Inflammatory macrophage (primary cell): ENCODE data around the gene CCDC24.

Experiments used
- DNase-seq, 2 donors: peaks; one replicate each; pipeline ENCODE4 v3.0.0-alpha.2; 2020 to 2022

CCDC24 gene

GRCh38 chr1:43999455-43999854 lies 8.1 kb downstream of the CCDC24 start:
- DNase-seq = no peak

- DNase-seq = no peak
Measured at GRCh38 chr1:44000122-44000665, 8.8 kb downstream of the CCDC24 start.

GRCh38 chr1:44002165-44002564 lies 10.8 kb downstream of the CCDC24 start:
- DNase-seq = no peak

- no peak for DNase-seq
Measured at GRCh38 chr1:44002606-44003157, 11.3 kb downstream of the CCDC24 start.

GRCh38 chr1:44008259-44008658 lies 16.9 kb downstream of the CCDC24 start:
- no peak for DNase-seq

- no peak for DNase-seq
Measured at GRCh38 chr1:44010935-44011471, 19.6 kb downstream of the CCDC24 start.

- DNase-seq = no peak
Measured at GRCh38 chr1:44012404-44012803, 21.0 kb downstream of the CCDC24 start.

- DNase-seq = no peak
Measured at GRCh38 chr1:44012941-44013609, 21.7 kb downstream of the CCDC24 start.

- DNase-seq = no peak
Measured at GRCh38 chr1:44013949-44014348, 22.6 kb downstream of the CCDC24 start.

- no peak for DNase-seq
Measured at GRCh38 chr1:44014365-44015104, 23.1 kb downstream of the CCDC24 start.

GRCh38 chr1:44015206-44015605 lies 23.8 kb downstream of the CCDC24 start:
- DNase-seq = no peak

GRCh38 chr1:44016041-44016889 lies 24.9 kb downstream of the CCDC24 start:
- DNase-seq = no peak

- DNase-seq = no peak
Measured at GRCh38 chr1:44016890-44017400, 25.5 kb downstream of the CCDC24 start.

- no peak for DNase-seq
Measured at GRCh38 chr1:44019466-44019948, 28.1 kb downstream of the CCDC24 start.

- DNase-seq = no peak
Measured at GRCh38 chr1:44020464-44020863, 29.1 kb downstream of the CCDC24 start.

- DNase-seq = no peak
Measured at GRCh38 chr1:44021156-44021555, 29.8 kb downstream of the CCDC24 start.

- no peak for DNase-seq
Measured at GRCh38 chr1:44021581-44022321, 30.4 kb downstream of the CCDC24 start.

- no peak for DNase-seq
Measured at GRCh38 chr1:44024031-44024902, 32.9 kb downstream of the CCDC24 start.

- no peak for DNase-seq
Measured at GRCh38 chr1:44024903-44025525, 33.6 kb downstream of the CCDC24 start.

- no peak for DNase-seq
Measured at GRCh38 chr1:44025816-44026215, 34.4 kb downstream of the CCDC24 start.
